H1 (cell line): ENCODE results near the gene BCL2L11. TPM values are rescaled to one million over a fixed set of nuclear protein-coding genes. Genes with fewer than 3 reads are reported as not detected.

Experiments
- ASH2L ChIP-seq: fragments of 200-600, 300-600 bp; sonication (generic); IDR thresholded peaks from one replicate; pipeline ENCODE4 v1.7.1; 2017; ENCODE audit warnings: low read length
- BCL11A ChIP-seq, 2 experiments: IDR thresholded peaks; one replicate each; pipeline ENCODE4 v1.6.1; 2011; ENCODE audit warnings: low read depth in 2 of 2, low read length in 2 of 2, mild to moderate bottlenecking in 2 of 2
- CEBPB ChIP-seq: IDR thresholded peaks from 2 replicates; pipeline ENCODE4 v1.6.1; 2012; ENCODE audit warnings: low read depth, low read length
- CTCF ChIP-seq, 3 experiments: IDR thresholded peaks; 1 replicate in 2 of 3; 2 replicates in 1 of 3; pipeline versions ENCODE4 v1.5.1 to v1.6.1; 2011; ENCODE audit warnings: low read length in 3 of 3, mild to moderate bottlenecking in 3 of 3, inconsistent platforms in 2 of 3, low read depth in 1 of 3, moderate library complexity in 1 of 3; ENCODE audit not compliant: insufficient read depth in 1 of 3; ENCODE audit errors: control extremely low read depth in 1 of 3
- E2F6 ChIP-seq: IDR thresholded peaks from 2 replicates; pipeline ENCODE4 v1.6.1; 2012; ENCODE audit warnings: inconsistent platforms
- JUND ChIP-seq: IDR thresholded peaks from 2 replicates; pipeline ENCODE4 v1.6.1; 2011; ENCODE audit warnings: mild to moderate bottlenecking, improper control_type of control experiment, low read length
- SIX5 ChIP-seq: IDR thresholded peaks from 2 replicates; pipeline ENCODE4 v1.6.1; 2011; ENCODE audit warnings: mild to moderate bottlenecking, low read depth, low read length
- SP4 ChIP-seq: IDR thresholded peaks from 2 replicates; pipeline ENCODE4 v1.6.1; 2012; ENCODE audit warnings: low read length, inconsistent platforms
- YY1 ChIP-seq: IDR thresholded peaks from 2 replicates; pipeline ENCODE4 v1.6.1; 2011; ENCODE audit warnings: low read depth, mild to moderate bottlenecking, low read length
- polyA plus RNA-seq, 7 experiments: library from polyadenylated mRNA; depleted of rRNA in 3 of 7; stranded (reverse) in 5 of 7; unstranded in 2 of 7; fragments of >200 nt in 5 of 7; fragments of 200-250 nt in 2 of 7; gene quantifications; 1 replicate in 5 of 7; 2 replicates in 1 of 7; 4 replicates in 1 of 7; pipeline versions ENCODE4 v1.2.1 to v1.2.3, GENCODE V29; 2011 to 2013; ENCODE audit warnings: missing spikeins in 2 of 7, mixed read lengths in 2 of 7
- total RNA-seq: library from RNA; stranded (reverse); fragmentation: NEBNext Ultra II Directional; extraction: Animal tissue kit (Norgen Biotek cat#: 25700); gene quantifications from 2 replicates; pipeline ENCODE4 v1.2.1, GENCODE V29; 2021
- TF ChIP-seq, protein P1 (sequence below): IDR thresholded peaks from 2 replicates; pipeline ENCODE4 v1.6.1; 2011; ENCODE audit warnings: low read length, improper control_type of control experiment

The BCL2L11 gene
- total and polyA plus RNA-seq, 2 of the 8 experiments (the other 6 are each of a cell fraction or from before 2014, with no cell fraction given) = 7.5 to 22.9 TPM

GRCh38 chr2:111210036-111210435 lies 89.3 kb downstream of the BCL2L11 start (continued):
- TF ChIP-seq CTCF (IDR thresholded peaks at IDR 0.05; ENCODE audit: control extremely low read depth in 1 of 3, insufficient read depth in 1 of 3, low read depth in 1 of 3, low read length in 3 of 3) = no peak
- no peak for TF ChIP-seq BCL11A (IDR thresholded peaks at IDR 0.05; ENCODE audit: low read depth in 2 of 2, low read length in 2 of 2)
- no peak for TF ChIP-seq JUND
- TF ChIP-seq E2F6 = no peak
- no peak for TF ChIP-seq CEBPB
- TF ChIP-seq YY1 = no peak
- TF ChIP-seq ASH2L = no peak
- no peak for TF ChIP-seq SIX5
- no peak for TF ChIP-seq SP4
- TF ChIP-seq, protein P1, sequence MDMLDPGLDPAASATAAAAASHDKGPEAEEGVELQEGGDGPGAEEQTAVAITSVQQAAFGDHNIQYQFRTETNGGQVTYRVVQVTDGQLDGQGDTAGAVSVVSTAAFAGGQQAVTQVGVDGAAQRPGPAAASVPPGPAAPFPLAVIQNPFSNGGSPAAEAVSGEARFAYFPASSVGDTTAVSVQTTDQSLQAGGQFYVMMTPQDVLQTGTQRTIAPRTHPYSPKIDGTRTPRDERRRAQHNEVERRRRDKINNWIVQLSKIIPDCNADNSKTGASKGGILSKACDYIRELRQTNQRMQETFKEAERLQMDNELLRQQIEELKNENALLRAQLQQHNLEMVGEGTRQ = no peak
- TF ChIP-seq, all 59 proteins: peak for 0
